Epidermal melanocyte (primary cell): ENCODE measurements around the gene FMN1.

Source experiments
- DNase-seq: peaks from one replicate; pipeline ENCODE4 v3.0.0; 2011; ENCODE audit warnings: low spot score; ENCODE audit not compliant: insufficient read length

Gene FMN1

GRCh38 chr15:32935139-32935538, 259.4 kb downstream of the FMN1 start:
- no peak for DNase-seq

- no peak for DNase-seq
These were observed 261.3 kb downstream of the FMN1 start for GRCh38 chr15:32933236-32933635.

- no peak for DNase-seq
These were observed 265.6 kb downstream of the FMN1 start for GRCh38 chr15:32928876-32929275.

- no peak for DNase-seq
These were observed 267.4 kb downstream of the FMN1 start for GRCh38 chr15:32927124-32927523.

- no peak for DNase-seq
These were observed 271.3 kb downstream of the FMN1 start for GRCh38 chr15:32923176-32923575.

GRCh38 chr15:32922541-32922940, 272.0 kb downstream of the FMN1 start:
- no peak for DNase-seq

- DNase-seq = no peak
These were observed 274.6 kb downstream of the FMN1 start for GRCh38 chr15:32919749-32920414.

GRCh38 chr15:32918547-32918946, 276.0 kb downstream of the FMN1 start:
- DNase-seq = no peak

- no peak for DNase-seq
These were observed 283.7 kb downstream of the FMN1 start for GRCh38 chr15:32910839-32911238.

GRCh38 chr15:32909431-32909830, 285.1 kb downstream of the FMN1 start:
- no peak for DNase-seq

GRCh38 chr15:32908872-32909271, 285.6 kb downstream of the FMN1 start:
- no peak for DNase-seq

- DNase-seq = no peak
These were observed 286.2 kb downstream of the FMN1 start for GRCh38 chr15:32908135-32908801.

- no peak for DNase-seq
These were observed 289.0 kb downstream of the FMN1 start for GRCh38 chr15:32905481-32905880.

GRCh38 chr15:32904448-32904847, 290.1 kb downstream of the FMN1 start:
- DNase-seq = no peak

- DNase-seq = no peak
These were observed 290.8 kb downstream of the FMN1 start for GRCh38 chr15:32903591-32904290.

- no peak for DNase-seq
These were observed 292.5 kb downstream of the FMN1 start for GRCh38 chr15:32901995-32902394.

- no peak for DNase-seq
These were observed 293.3 kb downstream of the FMN1 start for GRCh38 chr15:32901192-32901591.

GRCh38 chr15:32899126-32899596, 295.4 kb downstream of the FMN1 start:
- no peak for DNase-seq

GRCh38 chr15:32898414-32898813, 296.1 kb downstream of the FMN1 start:
- DNase-seq = no peak

GRCh38 chr15:32893421-32893820, 301.1 kb downstream of the FMN1 start:
- DNase-seq = no peak

GRCh38 chr15:32889214-32889613, 305.3 kb downstream of the FMN1 start:
- no peak for DNase-seq

GRCh38 chr15:32888221-32888761, 306.2 kb downstream of the FMN1 start:
- DNase-seq = no peak
